Activated CD8-positive, alpha-beta memory T cell treated with anti-CD3 and anti-CD28 coated beads, Interleukin-2, amount 50 U/mL, for 1 hour (primary cell): ENCODE results near the gene DENND6A.
"Not testable (repeated sequence)": the region's sequence is repeated elsewhere in the genome, so short reads cannot be mapped to it uniquely, and the experiment has no call there.

Experiments used
- DNase-seq: peaks from one replicate; pipeline ENCODE4 v3.0.0-alpha.2; 2020; ENCODE audit errors: extremely low read depth

DENND6A gene

GRCh38 chr3:57696801-57697321 is 4.0 kb upstream of the DENND6A start:
- DNase-seq = no peak

- no peak for DNase-seq
These were observed 1.3 kb upstream of the DENND6A start for GRCh38 chr3:57694146-57694545.

- not testable (repeated sequence) for DNase-seq
These were observed 813 bp downstream of the DENND6A start for GRCh38 chr3:57692133-57692395.

- no peak for DNase-seq
These were observed 1.3 kb downstream of the DENND6A start for GRCh38 chr3:57691411-57692132.

- DNase-seq = no peak
These were observed 3.4 kb downstream of the DENND6A start for GRCh38 chr3:57689367-57690053.

GRCh38 chr3:57688291-57688690 is 4.6 kb downstream of the DENND6A start:
- no peak for DNase-seq

- DNase-seq = no peak
These were observed 9.6 kb downstream of the DENND6A start for GRCh38 chr3:57683286-57683685.

GRCh38 chr3:57682284-57682683 is 10.6 kb downstream of the DENND6A start:
- no peak for DNase-seq

GRCh38 chr3:57681691-57682090 is 11.2 kb downstream of the DENND6A start:
- no peak for DNase-seq

- DNase-seq = no peak
These were observed 12.8 kb downstream of the DENND6A start for GRCh38 chr3:57680046-57680445.

- DNase-seq = no peak
These were observed 17.3 kb downstream of the DENND6A start for GRCh38 chr3:57675530-57675929.

- DNase-seq = no peak
These were observed 19.7 kb downstream of the DENND6A start for GRCh38 chr3:57673156-57673555.

- no peak for DNase-seq
These were observed 22.3 kb downstream of the DENND6A start for GRCh38 chr3:57670543-57670942.

- no peak for DNase-seq
These were observed 31.5 kb downstream of the DENND6A start for GRCh38 chr3:57661404-57661803.

GRCh38 chr3:57659806-57660439 is 33.0 kb downstream of the DENND6A start:
- DNase-seq = no peak

- DNase-seq = no peak
These were observed 33.7 kb downstream of the DENND6A start for GRCh38 chr3:57659004-57659673.

GRCh38 chr3:57658536-57658935 is 34.3 kb downstream of the DENND6A start:
- DNase-seq = no peak

- DNase-seq = no peak
These were observed 37.1 kb downstream of the DENND6A start for GRCh38 chr3:57655727-57656126.

- no peak for DNase-seq
These were observed 38.6 kb downstream of the DENND6A start for GRCh38 chr3:57654267-57654666.

- DNase-seq = no peak
These were observed 40.7 kb downstream of the DENND6A start for GRCh38 chr3:57652203-57652602.

- no peak for DNase-seq
These were observed 45.5 kb downstream of the DENND6A start for GRCh38 chr3:57647292-57647940.

- no peak for DNase-seq
These were observed 46.2 kb downstream of the DENND6A start for GRCh38 chr3:57646723-57647122.
